ENCODE data around the gene ATP8B3.

DNA sequence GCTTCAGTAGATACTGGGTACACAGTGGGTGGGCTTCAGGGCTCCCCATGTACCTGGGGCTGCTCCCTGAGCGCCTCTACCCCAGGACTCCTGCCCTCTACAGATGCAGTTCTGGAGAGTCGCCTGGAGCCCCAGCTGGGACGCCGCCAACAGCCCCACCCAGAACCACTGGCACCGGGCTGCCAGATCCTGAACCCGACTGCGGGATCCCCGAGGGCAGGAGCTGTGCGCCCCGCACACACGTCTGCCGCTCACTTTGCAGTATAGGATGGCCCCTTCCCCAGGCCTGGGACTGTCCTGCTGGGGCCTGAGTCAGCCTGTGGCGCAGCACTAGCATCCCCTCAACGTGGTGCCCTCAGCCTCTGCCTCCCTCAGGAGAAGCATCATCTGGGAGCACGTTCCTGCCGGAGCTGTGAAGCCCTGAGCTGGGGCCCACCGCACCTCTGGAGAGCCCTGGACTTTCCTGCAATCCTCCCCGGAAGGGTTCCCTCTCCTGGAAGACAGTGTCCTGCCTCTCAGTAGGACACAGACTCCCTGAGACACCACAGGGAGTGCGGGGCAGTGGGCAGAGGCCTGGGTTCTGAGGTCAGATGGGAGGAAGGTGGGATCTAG lies 32.5 kb upstream of the ATP8B3 start:
- TF ChIP-seq, protein P1, sequence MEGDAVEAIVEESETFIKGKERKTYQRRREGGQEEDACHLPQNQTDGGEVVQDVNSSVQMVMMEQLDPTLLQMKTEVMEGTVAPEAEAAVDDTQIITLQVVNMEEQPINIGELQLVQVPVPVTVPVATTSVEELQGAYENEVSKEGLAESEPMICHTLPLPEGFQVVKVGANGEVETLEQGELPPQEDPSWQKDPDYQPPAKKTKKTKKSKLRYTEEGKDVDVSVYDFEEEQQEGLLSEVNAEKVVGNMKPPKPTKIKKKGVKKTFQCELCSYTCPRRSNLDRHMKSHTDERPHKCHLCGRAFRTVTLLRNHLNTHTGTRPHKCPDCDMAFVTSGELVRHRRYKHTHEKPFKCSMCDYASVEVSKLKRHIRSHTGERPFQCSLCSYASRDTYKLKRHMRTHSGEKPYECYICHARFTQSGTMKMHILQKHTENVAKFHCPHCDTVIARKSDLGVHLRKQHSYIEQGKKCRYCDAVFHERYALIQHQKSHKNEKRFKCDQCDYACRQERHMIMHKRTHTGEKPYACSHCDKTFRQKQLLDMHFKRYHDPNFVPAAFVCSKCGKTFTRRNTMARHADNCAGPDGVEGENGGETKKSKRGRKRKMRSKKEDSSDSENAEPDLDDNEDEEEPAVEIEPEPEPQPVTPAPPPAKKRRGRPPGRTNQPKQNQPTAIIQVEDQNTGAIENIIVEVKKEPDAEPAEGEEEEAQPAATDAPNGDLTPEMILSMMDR (IDR thresholded peaks at IDR 0.05; ENCODE audit: insufficient read depth, low read length, poor library complexity, severe bottlenecking) = no peak
- no peak for TF ChIP-seq EZH2phosphoT487 (conservative IDR thresholded peaks at IDR 0.05; ENCODE audit: low read length)

Measured in SU-DHL-6 (cell line).